GM19193 (cell line): ENCODE measurements around the gene MOCS1.

Experiments used
- POLR2A ChIP-seq: IDR thresholded peaks from 4 replicates; pipeline ENCODE4 v1.6.1; 2011; ENCODE audit not compliant: insufficient read depth, insufficient read length; ENCODE audit errors: extremely low read depth

The MOCS1 gene

DNA sequence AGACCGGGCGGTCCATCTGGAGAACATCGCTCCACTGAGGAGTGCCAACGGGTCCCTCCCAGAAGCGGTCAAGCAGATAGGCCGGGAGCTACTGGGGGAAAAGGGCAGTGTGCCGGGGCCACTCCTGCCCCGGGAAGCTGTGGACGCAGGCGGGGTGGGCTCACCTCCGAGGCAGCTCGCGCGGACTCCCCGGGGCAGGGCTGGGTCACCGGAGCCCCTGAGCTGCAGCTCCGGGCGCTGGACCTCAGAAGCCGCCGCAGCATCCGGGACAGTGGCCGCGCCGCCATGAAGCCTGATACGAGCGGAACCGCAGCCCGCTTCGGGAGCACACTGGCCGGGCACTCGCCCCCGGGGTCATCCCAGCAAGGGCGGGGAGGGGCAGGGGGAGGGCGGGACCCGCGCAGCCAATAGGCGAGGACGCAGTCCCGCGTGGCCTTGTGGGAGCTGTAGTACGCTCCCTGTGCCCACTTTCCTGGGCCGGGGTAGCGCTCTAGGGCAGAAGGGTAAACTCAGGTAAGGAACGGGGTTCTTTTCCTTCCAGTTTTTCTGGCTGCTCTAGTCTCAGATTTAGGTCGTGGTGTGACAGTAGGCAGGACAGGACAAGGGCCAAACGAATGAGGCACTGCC is at the start of gene MOCS1:
TSS of gene MOCS1 (minus strand) at position 332 of the 627 bp plus-strand sequence. CDS start at position 287, 45 bp downstream.
- no peak for TF ChIP-seq POLR2A

- no peak for TF ChIP-seq POLR2A
Observed at GRCh38 chr6:39984051-39984450, 49.8 kb upstream of the MOCS1 start.

DNA sequence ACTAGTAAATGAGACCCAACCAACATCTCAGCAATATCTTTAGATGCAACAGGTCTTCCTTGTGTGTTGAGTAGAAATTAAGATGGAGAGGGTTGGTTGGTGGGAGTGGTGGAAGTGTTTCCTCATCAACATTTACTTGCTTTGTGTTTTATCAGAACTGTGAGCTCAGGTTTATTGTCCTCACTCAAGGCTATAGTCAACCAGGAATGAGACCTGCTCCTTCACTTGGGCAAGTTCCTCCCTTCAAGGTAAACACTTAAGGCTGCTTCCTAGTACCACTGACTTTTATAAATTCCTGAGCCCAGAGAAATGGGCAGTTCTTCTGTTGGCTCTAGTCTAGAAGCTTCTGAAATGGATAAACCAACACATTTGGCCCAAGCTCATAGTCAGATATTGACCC is 48.9 kb upstream of the MOCS1 start:
- TF ChIP-seq POLR2A, result no peak

GRCh38 chr6:39982720-39983119 is 48.5 kb upstream of the MOCS1 start:
- TF ChIP-seq POLR2A, result no peak

GRCh38 chr6:39980839-39981580 is 46.7 kb upstream of the MOCS1 start:
- TF ChIP-seq POLR2A, result no peak

DNA sequence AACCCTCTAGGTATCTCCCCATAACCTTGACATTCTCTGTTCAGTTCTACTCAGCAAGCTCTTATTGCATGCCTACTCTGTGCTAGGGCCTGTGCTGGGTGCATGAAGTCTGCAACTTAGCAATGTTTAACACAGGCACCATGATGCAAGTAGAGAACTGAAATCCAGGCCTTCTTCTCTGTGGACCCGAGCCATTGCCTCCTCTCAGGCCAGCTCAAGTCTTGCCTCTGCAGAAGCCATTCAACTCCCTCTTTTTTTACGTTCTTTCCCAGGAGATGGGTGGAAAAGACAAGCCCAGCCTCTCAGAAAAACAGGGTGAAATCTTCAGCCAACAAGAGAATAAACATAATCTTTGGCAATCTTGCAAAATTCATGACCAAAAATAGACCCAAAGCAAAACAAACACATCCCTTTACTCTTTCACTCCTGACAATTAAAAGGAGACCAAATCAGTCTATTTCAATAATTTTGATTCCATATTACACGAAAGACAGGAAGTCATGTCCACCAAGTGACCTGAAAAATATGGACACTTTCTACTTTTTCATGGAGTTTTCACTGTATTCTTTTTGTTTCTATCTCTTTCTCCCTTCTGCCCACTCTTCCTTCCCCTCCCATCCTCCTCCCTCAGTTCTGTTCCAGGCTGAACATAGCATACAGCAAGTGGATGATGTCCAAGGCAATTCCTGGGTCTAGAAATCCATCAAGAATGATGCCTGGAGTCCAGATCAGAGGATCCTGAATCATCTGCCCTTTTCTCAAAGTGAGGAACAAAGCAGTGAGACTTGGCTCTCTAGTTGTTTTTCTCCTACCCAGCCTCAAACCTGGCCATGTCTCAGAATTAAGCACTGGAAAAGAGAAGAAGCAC is 45.4 kb upstream of the MOCS1 start:
- no peak for TF ChIP-seq POLR2A

- no peak for TF ChIP-seq POLR2A
Observed at GRCh38 chr6:39978240-39978639, 44.0 kb upstream of the MOCS1 start.

GRCh38 chr6:39973661-39974060 is 39.4 kb upstream of the MOCS1 start:
- TF ChIP-seq POLR2A, result no peak

- TF ChIP-seq POLR2A, result no peak
Observed at GRCh38 chr6:39965751-39966150, 31.5 kb upstream of the MOCS1 start.

DNA sequence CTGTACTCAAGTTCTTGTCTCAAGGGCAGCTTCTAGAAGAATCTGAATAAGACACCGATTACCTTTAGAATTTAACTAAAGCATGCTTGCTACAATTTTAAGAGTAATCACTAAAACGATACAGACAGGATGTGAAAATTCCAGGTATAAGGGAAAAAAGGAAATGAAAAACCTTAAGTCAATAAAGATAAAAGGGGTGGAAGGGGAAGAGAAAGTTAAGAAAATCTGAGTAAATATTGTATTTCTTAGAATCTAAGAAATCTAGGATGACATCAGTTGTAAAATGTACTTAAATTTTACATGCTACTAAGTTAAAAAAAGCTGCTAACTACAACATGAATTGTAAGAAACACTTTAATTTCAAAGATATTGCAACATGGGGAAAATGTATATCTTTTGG is 30.3 kb upstream of the MOCS1 start:
- TF ChIP-seq POLR2A, result no peak

- no peak for TF ChIP-seq POLR2A
Observed at GRCh38 chr6:39964094-39964493, 29.8 kb upstream of the MOCS1 start.

DNA sequence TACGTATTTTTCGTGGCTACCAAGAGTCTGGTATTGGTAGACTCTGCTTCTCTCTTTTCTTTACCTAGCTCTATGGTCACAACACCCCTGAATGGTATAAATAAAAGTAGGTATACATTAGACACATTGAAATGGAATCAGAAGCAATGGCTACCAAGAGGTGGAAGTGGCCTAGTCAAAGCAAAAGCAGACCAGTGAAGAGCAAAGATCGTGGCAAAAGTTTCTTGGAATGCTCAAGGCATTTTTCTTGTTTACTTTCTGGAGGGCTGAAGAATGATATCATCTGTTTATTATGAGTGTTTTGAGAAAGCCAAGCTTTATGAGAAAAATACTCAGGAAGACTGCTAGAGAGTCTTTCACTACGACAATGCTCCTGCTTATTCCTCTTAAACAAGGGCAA is 28.6 kb upstream of the MOCS1 start:
- TF ChIP-seq POLR2A, result no peak

DNA sequence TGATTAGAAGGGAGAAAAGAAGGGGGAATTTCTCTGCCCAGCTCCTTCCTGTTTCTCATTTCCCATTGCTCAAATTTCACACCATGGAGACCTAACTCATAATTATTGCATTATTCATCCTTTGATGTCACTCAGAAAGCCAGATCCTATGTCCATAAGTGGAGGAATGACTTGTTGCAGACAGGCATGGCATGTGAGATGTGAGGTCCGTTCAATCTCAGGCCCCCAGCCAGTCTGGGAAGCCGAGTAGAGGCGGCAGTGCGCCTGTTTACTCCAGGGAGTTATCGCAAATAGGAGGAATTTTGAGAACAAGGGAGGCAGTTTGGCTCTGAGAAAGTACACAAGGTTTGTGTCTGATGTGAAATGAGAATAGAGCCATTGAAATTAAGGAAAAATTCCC is 26.9 kb upstream of the MOCS1 start:
- TF ChIP-seq POLR2A, result no peak

DNA sequence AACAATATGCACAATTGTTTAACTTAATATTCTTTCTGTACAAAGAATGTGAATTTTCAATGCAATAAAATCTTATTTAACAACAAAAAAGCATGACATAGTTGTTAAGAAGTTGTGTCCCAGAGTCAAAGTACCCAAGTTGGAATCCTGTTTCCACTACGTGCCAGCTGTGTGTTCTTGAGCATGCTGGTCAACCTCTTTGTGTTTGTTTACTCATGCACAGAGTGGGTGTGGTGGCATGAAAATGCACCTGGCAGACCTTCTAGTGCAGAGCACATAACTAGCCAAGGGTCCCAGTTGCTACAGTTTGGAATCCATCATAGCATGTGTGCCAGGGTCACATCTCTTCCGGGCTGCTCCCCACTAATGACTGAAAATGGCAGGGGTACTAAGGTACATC is 24.7 kb upstream of the MOCS1 start:
- TF ChIP-seq POLR2A, result no peak

DNA sequence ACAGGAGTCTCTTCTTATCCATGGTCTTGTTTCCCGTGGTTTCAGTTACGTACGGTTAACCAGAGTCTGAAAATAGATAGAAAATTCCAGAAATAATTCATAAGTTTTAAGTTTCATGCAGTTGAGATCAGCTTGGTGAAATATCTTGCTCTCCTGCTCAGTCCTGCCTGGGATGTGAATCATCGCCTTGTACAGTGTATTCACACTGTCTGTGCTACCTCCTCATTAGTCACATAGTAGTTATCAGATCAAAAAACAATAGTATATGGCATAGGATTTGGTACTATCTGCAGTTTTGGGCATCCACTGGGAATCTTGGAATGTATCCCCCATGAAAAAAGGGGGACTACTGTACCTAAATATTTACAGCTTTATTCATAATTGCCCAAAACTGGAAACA is 22.7 kb upstream of the MOCS1 start:
- no peak for TF ChIP-seq POLR2A
